Hematopoietic multipotent progenitor cell treated with erythropoietin and hydrocortisone succinate and interleukin-3 and kit ligand, for 4 days (in vitro differentiated cells): ENCODE data around the gene NR2F2.
A peak's percentile ranks its signal among the peaks of the same experiment; 100 is the strongest.

Experiments used
- DNase-seq: peaks from one replicate; pipeline ENCODE4 v3.0.0-alpha.2; 2015

The NR2F2 gene

DNA sequence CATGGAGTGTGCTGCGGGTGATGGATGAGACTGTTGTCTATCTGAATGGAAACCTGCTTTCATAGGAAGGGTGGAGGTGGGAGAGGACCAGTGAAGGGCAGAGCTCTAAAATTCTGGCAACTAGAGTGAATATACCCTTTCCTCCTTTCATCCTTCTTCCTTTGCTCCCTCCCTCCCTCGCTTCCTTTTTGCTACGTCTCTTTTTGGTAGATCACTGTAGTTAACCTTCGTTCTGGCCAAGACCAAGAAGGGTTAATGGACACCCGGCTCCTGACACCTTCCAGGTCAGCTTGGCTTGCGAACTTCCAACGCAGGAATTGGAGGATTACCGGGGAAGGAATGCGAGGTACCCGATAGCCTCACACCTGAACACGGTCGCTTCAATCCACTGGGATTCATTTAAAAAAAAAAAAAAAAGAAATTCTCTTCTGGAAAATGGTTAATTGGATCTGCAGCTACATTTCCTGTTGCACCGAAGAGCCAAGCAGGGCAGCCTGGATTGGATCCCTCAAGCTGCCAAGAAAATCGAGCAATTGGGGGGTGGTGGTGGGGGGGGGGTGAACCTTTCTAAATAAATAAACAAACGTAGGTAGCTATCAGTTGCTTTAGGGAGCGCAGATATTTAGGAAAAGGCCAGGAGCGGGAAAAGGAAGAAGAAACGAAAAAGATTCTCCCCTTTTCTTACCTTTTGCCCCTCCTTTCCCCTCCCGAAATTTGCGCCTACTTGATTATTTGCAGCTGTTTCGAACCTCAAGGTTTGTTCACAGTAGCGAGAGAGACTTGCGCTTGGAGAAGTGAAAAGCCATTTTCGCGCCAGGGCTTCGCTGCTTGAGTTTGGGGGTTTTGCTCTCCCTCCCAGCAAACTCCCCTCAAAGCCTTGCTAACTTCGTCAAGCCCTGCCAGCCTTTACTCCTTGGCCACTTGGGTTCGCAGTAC is 9.5 kb upstream of the NR2F2 start:
- no peak for DNase-seq

DNA sequence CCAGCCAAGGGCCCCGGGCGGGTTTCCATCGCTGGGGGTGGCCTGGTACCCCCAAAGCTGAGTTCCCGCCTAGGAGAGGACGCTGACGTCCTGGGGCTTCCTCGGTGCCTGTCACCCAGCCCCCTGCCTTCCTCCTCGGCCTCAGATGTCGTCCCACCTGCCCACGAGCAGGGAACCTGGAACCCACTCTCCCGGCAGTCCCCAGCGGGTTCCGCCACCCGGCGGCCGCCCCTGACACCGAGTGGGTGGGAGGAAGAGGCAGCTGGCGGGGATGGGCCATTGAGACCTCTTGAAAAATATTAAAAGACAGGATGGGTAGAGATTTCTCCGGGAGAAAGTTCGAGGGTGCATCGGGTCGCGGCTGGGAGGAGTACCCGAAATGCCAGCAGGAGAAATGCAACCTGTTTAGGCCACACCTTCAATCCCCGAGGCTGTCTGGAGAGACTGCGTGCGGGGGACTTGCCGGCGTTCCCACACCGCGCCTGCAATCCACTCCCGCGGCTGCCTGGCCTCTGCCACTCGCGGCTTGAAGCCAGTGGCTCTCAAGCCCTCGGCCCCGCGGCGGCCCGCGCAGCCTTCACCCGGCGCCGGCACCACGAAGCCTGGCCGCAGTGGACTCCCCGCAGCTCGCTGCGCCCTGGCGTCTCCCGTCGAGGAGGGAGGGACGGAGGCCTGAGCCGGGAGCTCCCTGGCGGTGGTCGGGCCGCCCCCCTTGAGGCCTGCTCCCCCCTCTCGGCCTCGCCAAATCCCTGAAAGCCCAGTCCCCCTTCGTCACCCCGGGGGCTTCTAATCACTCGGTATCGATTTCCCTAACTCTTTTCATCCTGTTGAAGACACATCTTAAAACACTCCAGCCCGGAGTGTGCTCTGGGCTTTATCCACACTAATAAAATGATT is 8.6 kb upstream of the NR2F2 start:
- DNase-seq, result no peak

DNA sequence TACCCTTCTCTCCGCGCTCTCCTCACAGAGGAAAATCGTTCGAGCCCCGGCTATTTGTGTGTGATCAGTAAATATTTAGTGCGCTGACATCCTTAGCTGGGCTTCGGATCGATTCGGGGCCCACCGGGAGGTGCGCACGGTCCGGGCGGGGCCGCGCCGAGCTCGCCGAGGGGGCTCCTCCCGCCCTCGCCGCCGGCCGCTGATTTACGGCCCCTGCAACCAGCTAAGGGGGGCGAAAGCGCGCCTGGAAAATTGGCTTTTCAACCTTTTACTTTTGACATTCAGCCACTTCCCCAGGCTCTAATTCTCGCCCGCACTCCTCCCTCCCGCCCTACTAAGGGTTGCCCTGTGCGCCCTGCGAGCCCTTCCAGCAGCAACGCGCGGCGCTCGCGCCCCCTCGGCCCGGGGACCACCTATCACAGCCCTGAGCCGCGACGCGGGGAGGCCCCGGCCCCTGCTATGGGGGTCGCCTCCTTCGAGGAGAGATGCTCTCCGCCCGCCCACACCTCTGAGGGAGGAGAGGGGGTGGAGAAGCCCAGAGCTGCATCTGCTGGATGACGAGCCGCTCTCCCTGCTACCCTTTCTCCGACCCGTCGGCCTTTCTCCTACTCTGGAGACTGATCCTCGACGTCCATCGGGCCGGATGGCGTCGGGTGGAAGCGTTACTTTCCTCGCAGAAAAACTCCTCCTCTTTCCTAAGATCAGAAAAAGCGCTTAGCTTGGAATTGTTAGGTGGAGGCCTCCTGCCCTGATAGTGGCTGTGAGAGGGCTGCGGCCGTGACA is 7.8 kb upstream of the NR2F2 start:
- DNase-seq, result no peak

GRCh38 chr15:96323319-96324145 is 7.0 kb upstream of the NR2F2 start:
- no peak for DNase-seq

- DNase-seq, result no peak
Measured at GRCh38 chr15:96324192-96324895, 6.2 kb upstream of the NR2F2 start.

DNA sequence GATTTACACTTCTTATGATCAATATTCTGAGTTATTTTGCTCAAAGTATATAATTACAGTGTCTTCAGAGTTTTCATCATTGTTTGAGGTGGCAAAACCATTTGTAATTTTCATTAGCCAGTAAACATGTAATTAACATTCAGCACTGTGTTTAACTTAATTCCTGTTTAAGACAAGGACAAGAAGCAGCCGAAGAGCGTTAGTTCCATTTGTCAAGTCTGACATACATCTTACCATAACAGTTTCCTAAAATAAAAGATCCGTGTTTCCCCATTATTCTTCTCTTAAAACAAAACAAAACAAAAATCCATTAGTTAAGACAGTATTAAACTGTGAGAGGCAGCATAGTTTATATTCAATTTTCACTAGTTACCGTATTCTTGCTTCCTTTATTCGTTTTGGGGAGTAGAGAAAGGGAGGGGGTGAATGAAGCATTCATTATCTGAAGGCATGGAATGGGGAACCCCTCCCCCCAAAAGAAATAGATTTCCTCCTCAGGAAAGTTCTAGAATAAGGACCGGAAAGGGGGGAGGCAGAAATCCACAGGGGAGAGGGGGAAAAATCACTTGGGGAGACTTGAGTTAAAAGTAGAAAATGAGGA is 5.5 kb upstream of the NR2F2 start:
- no peak for DNase-seq

DNA sequence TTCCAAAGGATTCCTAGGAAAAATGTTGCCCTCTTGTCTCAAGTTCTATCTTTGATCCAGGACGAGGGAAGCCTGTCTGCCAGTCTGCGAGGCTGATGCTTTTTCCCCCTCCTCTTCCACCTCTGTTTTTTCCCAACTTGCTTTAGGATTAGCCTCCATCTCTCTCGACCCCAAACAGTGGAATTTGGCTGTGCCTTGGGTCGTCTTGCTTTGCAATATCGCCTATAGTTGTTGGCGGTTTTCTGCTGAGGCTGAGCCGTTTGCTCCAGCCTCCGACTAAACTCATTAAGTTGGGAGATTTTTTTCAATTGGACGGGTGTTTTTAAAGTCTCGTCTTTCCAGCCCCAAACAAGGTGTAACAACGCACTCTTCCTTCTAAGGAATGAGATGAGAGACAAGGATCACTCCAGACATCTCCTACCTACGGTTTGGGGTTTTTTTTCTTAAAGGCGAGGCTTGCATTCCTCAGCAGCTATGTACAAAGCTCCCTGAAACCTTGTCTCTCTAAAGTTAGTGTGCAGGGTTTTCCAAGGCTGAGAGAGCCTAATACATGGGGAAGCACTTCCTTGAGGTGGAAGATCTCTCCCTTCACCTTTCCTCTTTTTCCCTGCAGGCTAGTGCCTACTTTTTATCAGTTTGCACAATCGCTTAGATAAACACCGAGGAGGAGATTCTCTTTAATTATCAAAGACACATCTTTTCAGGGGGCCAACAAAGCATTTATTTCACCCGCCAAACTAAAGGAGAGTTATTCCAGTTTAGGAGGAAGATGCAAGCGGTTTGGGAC is 4.8 kb upstream of the NR2F2 start:
- no peak for DNase-seq

- no peak for DNase-seq
Measured at GRCh38 chr15:96326328-96327154, 4.0 kb upstream of the NR2F2 start.

- peak; percentile 81 for DNase-seq
Measured at GRCh38 chr15:96327155-96327741, 3.3 kb upstream of the NR2F2 start.

DNA sequence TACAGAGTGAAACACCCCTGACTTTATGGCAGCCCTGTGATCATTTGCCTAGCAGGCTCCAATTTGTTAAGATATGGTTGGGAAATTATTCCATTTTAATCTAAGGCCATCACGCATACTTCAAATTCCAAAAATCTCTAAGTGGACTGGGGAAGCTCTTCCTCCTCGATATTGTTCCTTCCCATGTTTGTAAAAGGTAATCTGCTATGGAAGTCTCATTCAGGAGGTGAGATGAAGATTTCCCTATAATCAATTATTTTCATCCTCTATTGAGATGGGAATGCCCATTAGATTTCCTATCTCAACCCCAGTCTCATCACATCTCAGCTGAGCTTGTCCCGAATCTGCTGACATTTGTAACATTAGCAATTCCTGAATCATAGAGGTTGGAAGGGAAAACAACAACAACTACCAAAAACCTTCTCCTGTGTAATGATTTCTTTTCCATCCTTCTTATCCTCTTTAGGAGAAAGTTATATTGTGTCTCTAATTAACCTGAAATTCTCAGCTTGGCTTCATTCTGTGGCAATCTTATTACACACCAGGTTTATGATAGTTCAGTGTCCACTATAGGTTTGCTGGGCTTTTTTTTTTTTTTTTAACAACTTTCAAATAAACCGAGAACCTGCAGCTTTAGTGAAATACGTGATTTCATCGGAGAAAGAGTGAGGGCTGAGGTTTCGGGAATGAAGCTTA is 2.2 kb upstream of the NR2F2 start:
- no peak for DNase-seq

DNA sequence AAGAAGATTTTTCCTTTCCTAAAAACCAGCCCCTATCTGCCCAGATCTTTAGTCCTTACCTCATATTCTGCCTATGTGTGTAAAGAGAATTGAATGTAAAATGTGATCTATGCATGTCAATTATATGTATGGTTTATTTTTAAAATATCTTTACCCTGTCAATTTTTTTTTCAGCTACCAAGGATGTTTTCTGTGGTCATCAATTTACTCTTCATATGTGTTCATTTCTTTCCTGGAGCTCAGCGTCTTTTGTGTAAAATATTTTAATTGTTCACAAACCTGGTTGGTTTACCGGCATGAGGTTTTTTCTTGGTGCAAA is 1.7 kb upstream of the NR2F2 start:
- DNase-seq, result no peak

DNA sequence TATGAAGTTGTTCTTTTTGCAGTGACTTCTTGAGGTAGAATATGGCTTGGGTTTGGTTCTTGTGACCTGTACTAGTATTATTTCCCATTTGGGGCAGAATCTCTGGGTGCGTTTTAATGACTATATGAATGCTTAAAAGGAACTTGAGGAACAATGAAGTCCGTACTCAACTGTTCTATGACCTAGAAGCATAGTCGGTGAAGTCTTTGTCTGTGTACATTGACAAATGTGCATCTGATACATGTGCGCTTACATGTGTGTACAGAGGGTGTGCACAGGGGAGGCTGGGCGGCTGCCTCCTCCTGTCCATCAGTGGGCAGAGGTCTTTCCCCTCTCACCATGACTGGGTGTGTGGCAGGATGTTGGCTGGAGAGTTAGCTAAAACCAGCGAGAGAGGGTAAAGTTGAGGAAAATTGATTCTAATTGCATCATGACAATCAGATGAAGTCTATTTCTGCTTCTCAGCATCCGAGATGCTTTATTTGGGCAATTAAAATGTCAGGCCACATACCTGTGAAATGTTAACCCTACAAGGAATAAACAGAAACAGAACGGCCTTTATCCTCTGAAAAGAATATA is 1.0 kb upstream of the NR2F2 start:
- no peak for DNase-seq

DNA sequence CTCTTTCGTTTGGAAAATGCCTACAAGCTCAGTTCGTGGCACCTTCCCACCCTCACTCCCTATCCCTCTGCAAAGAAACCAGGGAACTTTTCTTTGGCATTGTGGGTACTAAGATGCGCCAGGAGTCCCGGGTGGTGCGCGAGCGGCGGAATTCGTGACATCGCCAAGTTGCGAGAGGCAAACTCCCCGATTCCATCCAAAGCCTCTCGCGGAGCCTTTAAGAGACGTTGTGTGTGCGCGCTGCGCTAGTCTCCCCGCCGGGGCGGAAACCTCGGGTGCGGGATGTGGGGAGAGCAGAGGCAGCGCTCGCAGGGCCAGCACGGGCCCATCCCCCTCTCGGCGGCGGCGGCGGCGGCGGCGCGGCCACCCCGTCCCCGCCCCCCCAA is 443 bp upstream of the NR2F2 start:
- DNase-seq, result peak; percentile 44

DNA sequence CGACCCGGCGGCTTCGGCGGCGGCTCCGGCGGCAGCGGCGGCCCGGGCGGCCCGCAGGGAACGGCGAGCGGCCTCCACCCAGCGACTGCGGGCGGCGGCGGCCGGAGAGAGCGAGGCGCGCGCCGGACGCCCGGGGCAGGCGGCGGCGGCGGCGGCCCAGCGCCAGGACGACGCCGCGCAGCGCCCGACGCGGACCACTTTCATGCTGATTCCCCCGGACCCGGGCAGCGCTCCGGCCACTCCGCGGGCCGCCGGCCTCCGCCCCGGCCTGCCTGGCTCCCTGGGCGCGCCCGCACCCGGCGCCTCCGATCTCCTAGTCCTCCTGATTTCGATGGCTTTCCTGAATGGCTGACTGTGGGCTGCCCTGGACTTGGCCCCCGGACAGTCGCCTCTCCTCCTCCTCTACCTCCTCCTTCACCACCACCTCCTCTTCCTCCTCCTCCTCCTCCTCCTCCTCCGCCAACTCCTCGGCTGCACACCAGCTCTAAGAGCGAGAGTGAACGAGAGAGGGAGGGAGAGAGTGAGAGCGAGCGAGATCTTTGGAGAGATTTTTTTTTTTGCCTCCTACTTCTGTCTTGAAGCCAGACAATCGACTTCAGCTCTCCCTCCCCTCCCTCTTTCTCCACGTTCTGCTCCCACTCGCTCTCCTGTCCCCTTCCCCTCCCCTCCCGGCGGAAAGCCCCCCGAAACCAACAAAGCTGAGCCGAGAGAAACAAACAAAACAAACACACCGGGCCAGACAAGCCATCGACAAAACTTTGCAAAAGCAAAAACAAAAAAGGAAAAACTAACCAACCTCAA is 844 bp downstream of the NR2F2 start:
- DNase-seq, result no peak

DNA sequence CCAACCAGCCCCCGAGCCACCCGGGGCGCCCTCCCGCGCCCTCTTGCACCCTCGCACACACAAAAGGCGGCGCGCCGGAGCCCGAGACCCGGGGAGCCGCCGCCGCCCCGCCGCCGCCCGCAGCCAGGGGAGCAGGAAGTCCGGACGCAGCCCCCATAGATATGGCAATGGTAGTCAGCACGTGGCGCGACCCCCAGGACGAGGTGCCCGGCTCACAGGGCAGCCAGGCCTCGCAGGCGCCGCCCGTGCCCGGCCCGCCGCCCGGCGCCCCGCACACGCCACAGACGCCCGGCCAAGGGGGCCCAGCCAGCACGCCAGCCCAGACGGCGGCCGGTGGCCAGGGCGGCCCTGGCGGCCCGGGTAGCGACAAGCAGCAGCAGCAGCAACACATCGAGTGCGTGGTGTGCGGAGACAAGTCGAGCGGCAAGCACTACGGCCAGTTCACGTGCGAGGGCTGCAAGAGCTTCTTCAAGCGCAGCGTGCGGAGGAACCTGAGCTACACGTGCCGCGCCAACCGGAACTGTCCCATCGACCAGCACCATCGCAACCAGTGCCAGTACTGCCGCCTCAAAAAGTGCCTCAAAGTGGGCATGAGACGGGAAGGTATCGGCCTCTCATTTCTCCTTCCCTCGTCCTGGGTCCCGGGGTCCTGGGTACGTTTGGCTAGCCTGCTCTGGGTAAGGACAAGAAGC is 1.6 kb downstream of the NR2F2 start:
- DNase-seq, result no peak

GRCh38 chr15:96332637-96333121 is 2.2 kb downstream of the NR2F2 start:
- DNase-seq, result no peak
